HCT116 (cell line): ENCODE measurements around the gene DNAJC7. TPM values are rescaled to one million over a fixed set of nuclear protein-coding genes. Genes with fewer than 3 reads are reported as not detected.

Source experiments
- ATAC-seq: fragments of 200-7000 bp; cut with Tn5 transposase; 2 replicates; pipeline ENCODE4 v1.9.1; 2020; ENCODE audit warnings: mild to moderate bottlenecking, moderate library complexity
- BruUV-seq: library from RNA; stranded (reverse); fragments of 400-500 nt; replicated peaks from 2 replicates; lab custom pipeline; 2021; lab: Mats Ljungman, UMichigan
- CTCF ChIA-PET: fragments of 300-600 bp; sonication (Branson Sonifier 250); formaldehyde crosslinking; loops from one replicate; lab custom pipeline; 2021; ENCODE audit warnings: antibody characterized with exemption; lab: Charles Lee
- POLR2A ChIA-PET: fragments of 300-600, 350-600 bp; sonication (Branson Sonifier 250); formaldehyde crosslinking; loops from one replicate; lab custom pipeline; 2021; ENCODE audit warnings: antibody characterized with exemption; lab: Charles Lee
- RAD21 ChIA-PET, 2 experiments: fragments of 300-600 bp; sonication (Branson Sonifier 250); formaldehyde crosslinking; loops; one replicate each; lab custom pipeline; 2023; ENCODE audit warnings: low total read pairs in 2 of 2; ENCODE audit not compliant: uncharacterized antibody in 2 of 2, unreplicated experiment in 2 of 2, low non-redundant PET in 1 of 2; lab: Charles Lee
- DNase-seq: peaks from one replicate; pipeline ENCODE4 v3.0.0-alpha.2; 2010; ENCODE audit warnings: low read depth, low spot score
- H2AFZ ChIP-seq: fragments of 200-600 bp; shearing (Covaris generic), sonication (generic); 2 replicates; pipeline ENCODE4 v1.6.1; 2017; ENCODE audit warnings: low read depth, mixed run types, mixed read lengths, antibody characterized with exemption, low read length; ENCODE audit not compliant: poor library complexity, severe bottlenecking
- H3K27ac ChIP-seq: 2 replicates; pipeline ENCODE4 v1.5.1; 2012; ENCODE audit warnings: low read depth, low read length
- H3K27me3 ChIP-seq: fragments of 200-600 bp; sonication (generic); 2 replicates; pipeline ENCODE4 v1.6.1; 2016; ENCODE audit warnings: mixed run types, low read length, mixed read lengths; ENCODE audit not compliant: insufficient read depth
- H3K36me3 ChIP-seq, 2 experiments: fragments of 200-500 bp in 1 of 2; fragments of 200-600 bp in 1 of 2; sonication (Bioruptor generic) in 1 of 2; sonication (generic) in 1 of 2; 2 replicates each; pipeline versions ENCODE4 v1.5.1 to v1.6.1; 2014 to 2016; ENCODE audit warnings: low read length in 2 of 2, inconsistent platforms in 1 of 2, mixed read lengths in 1 of 2, mixed run types in 1 of 2; ENCODE audit not compliant: insufficient read depth in 2 of 2, control insufficient read depth in 1 of 2
- H3K4me1 ChIP-seq, 2 experiments: fragments of 200-600 bp in 1 of 2; sonication (generic) in 1 of 2; 2 replicates each; pipeline versions ENCODE4 v1.5.1 to v1.6.1; 2012 to 2017; ENCODE audit warnings: low read length in 2 of 2, inconsistent platforms in 1 of 2, mild to moderate bottlenecking in 1 of 2, mixed read lengths in 1 of 2, mixed run types in 1 of 2, moderate library complexity in 1 of 2; ENCODE audit not compliant: insufficient read depth in 2 of 2, control insufficient read depth in 1 of 2
- H3K4me2 ChIP-seq: fragments of 200-600 bp; sonication (generic); 2 replicates; pipeline ENCODE4 v1.6.1; 2017; ENCODE audit warnings: mixed run types, low read length, mixed read lengths
- H3K4me3 ChIP-seq, 2 experiments: fragments of 200-600 bp in 1 of 2; sonication (generic) in 1 of 2; replicated peaks in 1 of 2; 2 replicates each; pipeline ENCODE4 v1.5.1; 2011 to 2016; ENCODE audit warnings: low read length in 2 of 2, control low read depth in 1 of 2, low read depth in 1 of 2, mild to moderate bottlenecking in 1 of 2, mixed read lengths in 1 of 2, mixed run types in 1 of 2
- H3K79me2 ChIP-seq: fragments of 200-600 bp; sonication (generic); 2 replicates; pipeline ENCODE4 v1.6.1; 2017; ENCODE audit warnings: mild to moderate bottlenecking, mixed run types, low read length, moderate library complexity, mixed read lengths; ENCODE audit not compliant: insufficient read depth
- H3K9ac ChIP-seq: fragments of 200-600 bp; sonication (generic); 2 replicates; pipeline ENCODE4 v1.6.1; 2016; ENCODE audit warnings: low read length, mixed read lengths
- H3K9me2 ChIP-seq: fragments of 200-600 bp; sonication (generic), shearing (Covaris generic); 2 replicates; pipeline ENCODE4 v1.6.1; 2017; ENCODE audit warnings: mixed run types, mild to moderate bottlenecking, moderate library complexity; ENCODE audit not compliant: insufficient read depth
- H3K9me3 ChIP-seq, 2 experiments: fragments of 200-500 bp in 1 of 2; fragments of 200-600 bp in 1 of 2; sonication (Bioruptor generic) in 1 of 2; sonication (generic) in 1 of 2; 2 replicates each; pipeline ENCODE4 v1.6.1; 2014 to 2017; ENCODE audit warnings: low read length in 2 of 2, mixed read lengths in 2 of 2, inconsistent platforms in 1 of 2, low read depth in 1 of 2, mild to moderate bottlenecking in 1 of 2, mixed run types in 1 of 2, moderate library complexity in 1 of 2; ENCODE audit not compliant: control insufficient read depth in 1 of 2, insufficient read depth in 1 of 2
- H4K20me1 ChIP-seq: fragments of 200-600 bp; sonication (generic), shearing (Covaris generic); 2 replicates; pipeline ENCODE4 v1.6.1; 2017; ENCODE audit warnings: mixed run types, mild to moderate bottlenecking, moderate library complexity; ENCODE audit not compliant: insufficient read depth
- CBX3 ChIP-seq: IDR thresholded peaks from 2 replicates; pipeline ENCODE4 v1.6.1; 2012; ENCODE audit warnings: low read depth
- EGR1 ChIP-seq: IDR thresholded peaks from 2 replicates; pipeline ENCODE4 v1.6.1; 2012; ENCODE audit warnings: low read depth
- ELF1 ChIP-seq: IDR thresholded peaks from 2 replicates; pipeline ENCODE4 v1.6.1; 2012; ENCODE audit warnings: low read depth, borderline replicate concordance
- POLR2A ChIP-seq: IDR thresholded peaks from 2 replicates; pipeline ENCODE4 v1.7.0; 2011; ENCODE audit warnings: borderline replicate concordance; ENCODE audit not compliant: insufficient read depth, insufficient read length; ENCODE audit errors: extremely low read depth
- POLR2AphosphoS5 ChIP-seq: IDR thresholded peaks from 2 replicates; pipeline ENCODE4 v1.6.1; 2011; ENCODE audit warnings: mild to moderate bottlenecking, low read depth, low read length, moderate library complexity
- SP1 ChIP-seq: IDR thresholded peaks from 2 replicates; pipeline ENCODE4 v1.6.1; 2012; ENCODE audit warnings: low read depth
- SRF ChIP-seq: IDR thresholded peaks from 2 replicates; pipeline ENCODE4 v1.6.1; 2012; ENCODE audit warnings: low read depth
- TCF7L2 ChIP-seq: IDR thresholded peaks from 2 replicates; pipeline ENCODE4 v1.7.0; 2011; ENCODE audit warnings: borderline replicate concordance, inconsistent platforms; ENCODE audit not compliant: insufficient read depth, insufficient read length; ENCODE audit errors: extremely low read depth
- intact Hi-C: fragments of 100-400 bp; cut with micrococcal nuclease; formaldehyde crosslinking; loops from 2 replicates; pipeline ENCODE4 v1.10.0; 2022
- total RNA-seq: library from RNA; stranded (reverse); gene quantifications from one replicate; pipeline ENCODE4 v1.2.1, GENCODE V29; 2021; ENCODE audit not compliant: unreplicated experiment
- TF ChIP-seq, protein P1 (sequence below), 3 experiments: fragments of 200-600 bp in 1 of 3; sonication (generic) in 1 of 3; IDR thresholded peaks in 2 of 3; conservative IDR thresholded peaks in 1 of 3; 2 replicates each; pipeline ENCODE4 v1.5.1; 2012 to 2017; ENCODE audit warnings: low read depth in 2 of 3, low read length in 2 of 3, antibody characterized with exemption in 1 of 3, borderline replicate concordance in 1 of 3, control low read depth in 1 of 3, mild to moderate bottlenecking in 1 of 3, mixed read lengths in 1 of 3, mixed run types in 1 of 3, moderate library complexity in 1 of 3; ENCODE audit not compliant: insufficient read depth in 1 of 3

The DNAJC7 gene
- total RNA-seq, 1 experiment from 2014 or later, result 113 TPM

DNA sequence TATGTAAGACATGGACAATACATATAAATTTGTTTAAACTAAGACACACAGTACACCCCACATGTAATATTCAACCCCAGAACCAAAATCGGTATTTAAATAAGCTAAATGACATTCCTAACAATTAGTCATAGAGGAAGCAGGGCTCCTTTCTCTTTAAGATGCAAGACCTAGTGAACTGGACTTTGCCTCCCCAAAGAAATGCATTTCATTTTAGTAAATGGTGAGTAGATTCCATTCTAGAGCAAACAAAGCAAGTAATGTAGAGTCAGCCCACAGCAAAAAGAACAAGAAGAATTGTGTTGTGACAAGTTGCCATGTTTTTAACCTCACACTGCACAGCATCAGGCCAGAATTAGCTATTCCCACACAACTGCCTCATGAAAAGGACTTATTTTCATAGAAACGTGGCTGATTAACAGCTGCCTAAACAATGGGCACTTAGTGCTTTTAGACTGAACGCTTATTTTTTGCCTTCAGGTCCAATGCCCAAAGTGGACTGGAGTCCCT, 14.4 kb downstream of the DNAJC7 start:
- H3K9me3 ChIP-seq, result no peaks in the 10 kb centered on the region
- H3K79me2 ChIP-seq, result peaks cover 76% of the 10 kb centered on the region
- H3K4me2 ChIP-seq, result 0 out of 2 replicates have a peak overlapping the region, but pooled peaks have one; percentile 4
- intact Hi-C loops, result no loop called here
- H3K9me2 ChIP-seq, result no peaks in the 10 kb centered on the region
- BruUV-seq, result no TSS peak
- ChIA-PET POLR2A (interaction anchor here (0.8 to 1.3 kb wide), 2 partner anchors 14 to 17 kb away, joined by 3 read pairs; partner anchors contain the start of genes DNAJC7 and NKIRAS2), CTCF (no interaction called here), RAD21 (no interaction called here)
- TF ChIP-seq, protein P1, sequence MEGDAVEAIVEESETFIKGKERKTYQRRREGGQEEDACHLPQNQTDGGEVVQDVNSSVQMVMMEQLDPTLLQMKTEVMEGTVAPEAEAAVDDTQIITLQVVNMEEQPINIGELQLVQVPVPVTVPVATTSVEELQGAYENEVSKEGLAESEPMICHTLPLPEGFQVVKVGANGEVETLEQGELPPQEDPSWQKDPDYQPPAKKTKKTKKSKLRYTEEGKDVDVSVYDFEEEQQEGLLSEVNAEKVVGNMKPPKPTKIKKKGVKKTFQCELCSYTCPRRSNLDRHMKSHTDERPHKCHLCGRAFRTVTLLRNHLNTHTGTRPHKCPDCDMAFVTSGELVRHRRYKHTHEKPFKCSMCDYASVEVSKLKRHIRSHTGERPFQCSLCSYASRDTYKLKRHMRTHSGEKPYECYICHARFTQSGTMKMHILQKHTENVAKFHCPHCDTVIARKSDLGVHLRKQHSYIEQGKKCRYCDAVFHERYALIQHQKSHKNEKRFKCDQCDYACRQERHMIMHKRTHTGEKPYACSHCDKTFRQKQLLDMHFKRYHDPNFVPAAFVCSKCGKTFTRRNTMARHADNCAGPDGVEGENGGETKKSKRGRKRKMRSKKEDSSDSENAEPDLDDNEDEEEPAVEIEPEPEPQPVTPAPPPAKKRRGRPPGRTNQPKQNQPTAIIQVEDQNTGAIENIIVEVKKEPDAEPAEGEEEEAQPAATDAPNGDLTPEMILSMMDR (IDR thresholded peaks at IDR 0.05 in 2 of 3, conservative IDR thresholded peaks at IDR 0.05 in 1 of 3; ENCODE audit: borderline replicate concordance in 1 of 3, insufficient read depth in 1 of 3, low read depth in 2 of 3, low read length in 2 of 3), result no peak
- TF ChIP-seq POLR2AphosphoS5 (no peak), EGR1 (no peak), SRF (no peak), CBX3 (no peak), SP1 (no peak), ELF1 (no peak), TCF7L2 (no peak), POLR2A (no peak)
- no peak overlapping the region for H3K27ac ChIP-seq
- no peak overlapping the region for H3K4me3 ChIP-seq
- no peak overlapping the region for H3K9ac ChIP-seq
- peaks cover 18 to 19% of the 10 kb centered on the region in 2 experiments for H3K36me3 ChIP-seq
- peaks cover under 1 to 18% of the 10 kb centered on the region in 2 experiments for H3K4me1 ChIP-seq
- DNase-seq (no peak), ATAC-seq (no peak)
- no peak overlapping the region for H2AFZ ChIP-seq
- H4K20me1 ChIP-seq, result peaks cover 8% of the 10 kb centered on the region; the same call in 1 of the 2 replicates
- H3K27me3 ChIP-seq, result no peaks in the 10 kb centered on the region
